GM19328 (cell line): Measurements from ENCODE around the gene SLC49A3.
"Not testable (repeated sequence)": the region's sequence is repeated elsewhere in the genome, so short reads cannot be mapped to it uniquely, and the experiment has no call there.

Experiments used
- ATAC-seq: cut with Tn5 transposase; IDR thresholded peaks from one replicate; pipeline ENCODE4 v1.9.1; 2021; ENCODE audit warnings: mild to moderate bottlenecking, moderate library complexity; ENCODE audit not compliant: unreplicated experiment

Gene SLC49A3

DNA sequence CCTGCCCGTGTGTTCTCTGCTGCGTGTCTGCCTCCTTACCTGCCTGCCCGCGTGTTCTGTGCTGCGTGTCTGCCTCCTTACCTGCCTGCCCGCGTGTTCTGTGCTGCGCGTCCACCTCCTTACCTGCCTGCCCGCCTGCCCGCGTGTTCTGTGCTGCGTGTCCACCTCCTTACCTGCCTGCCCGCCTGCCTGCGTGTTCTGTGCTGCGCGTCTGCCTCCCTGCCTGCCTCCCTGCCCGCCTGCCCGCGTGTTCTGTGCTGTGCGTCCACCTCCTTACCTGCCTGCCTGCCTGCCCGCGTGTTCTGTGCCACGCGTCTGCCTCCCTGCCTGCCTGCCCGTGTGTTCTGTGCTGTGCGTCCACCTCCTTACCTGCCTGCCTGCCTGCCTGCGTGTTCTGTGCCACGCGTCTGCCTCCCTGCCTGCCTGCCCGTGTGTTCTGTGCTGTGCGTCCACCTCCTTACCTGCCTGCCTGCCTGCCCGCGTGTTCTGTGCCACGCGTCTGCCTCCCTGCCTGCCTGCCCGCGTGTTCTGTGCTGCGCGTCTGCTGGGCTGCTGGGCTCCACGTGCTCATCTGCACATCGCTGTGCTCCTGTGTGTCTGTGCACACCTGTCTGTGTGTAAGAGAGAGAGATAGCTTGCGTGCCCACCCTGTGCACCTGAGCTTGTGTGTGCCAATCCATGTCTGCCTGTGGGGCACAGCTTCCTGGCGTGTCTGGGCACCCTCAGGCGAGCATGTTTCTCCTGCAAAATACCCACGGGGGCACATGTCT lies 53.7 kb downstream of the SLC49A3 start:
- not testable (repeated sequence) for ATAC-seq

GRCh38 chr4:634599-634985 lies 54.4 kb downstream of the SLC49A3 start:
- no peak for ATAC-seq

GRCh38 chr4:633976-634598 lies 54.9 kb downstream of the SLC49A3 start:
- no peak for ATAC-seq

GRCh38 chr4:633406-633805 lies 55.5 kb downstream of the SLC49A3 start:
- no peak for ATAC-seq

DNA sequence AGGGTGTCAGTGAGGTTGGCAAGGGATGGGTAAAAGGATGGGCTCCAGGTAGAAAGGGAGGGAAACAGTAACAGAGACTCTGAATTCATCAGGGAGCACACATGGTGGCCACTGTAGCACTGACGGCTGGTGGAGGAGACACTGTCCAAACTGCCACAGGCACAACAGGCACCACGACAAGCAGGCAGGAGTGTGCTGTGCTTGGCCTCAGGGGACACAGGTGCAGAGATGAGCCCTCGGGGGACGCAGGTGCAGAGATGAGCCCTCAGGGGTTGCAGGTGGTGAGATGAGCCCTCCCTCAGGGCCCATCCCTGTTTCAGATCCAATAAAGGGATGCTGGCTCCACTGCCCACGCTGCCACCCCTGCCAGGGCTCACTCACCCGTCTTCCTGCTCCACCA lies 56.0 kb downstream of the SLC49A3 start:
- no peak for ATAC-seq

GRCh38 chr4:632196-632790 lies 56.7 kb downstream of the SLC49A3 start:
- ATAC-seq, result no peak
